Measurements from ENCODE around the gene GDF11.
A peak's percentile ranks its signal among the peaks of the same experiment; 100 is the strongest.

The GDF11 gene

DNA sequence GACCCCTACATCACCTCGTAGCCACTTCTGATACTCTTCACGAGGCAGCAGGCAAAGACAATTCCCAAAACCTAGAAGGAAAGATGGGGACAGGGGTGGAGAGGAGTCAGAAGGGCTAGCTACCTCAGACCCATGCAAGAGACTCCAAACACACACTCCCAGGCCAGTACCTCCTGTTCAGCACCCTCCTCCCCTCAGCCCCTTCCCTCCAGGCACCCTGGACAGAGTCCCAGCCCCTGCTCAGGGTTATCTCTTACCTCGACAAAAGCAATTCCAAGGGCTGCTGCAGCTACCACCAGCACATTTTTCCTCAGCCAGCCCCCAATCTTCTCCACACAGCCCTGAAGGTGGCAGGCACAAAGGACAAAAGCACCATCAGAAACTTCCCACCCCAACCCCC, 17.4 kb upstream of the GDF11 start:
- TF ChIP-seq, protein P1, sequence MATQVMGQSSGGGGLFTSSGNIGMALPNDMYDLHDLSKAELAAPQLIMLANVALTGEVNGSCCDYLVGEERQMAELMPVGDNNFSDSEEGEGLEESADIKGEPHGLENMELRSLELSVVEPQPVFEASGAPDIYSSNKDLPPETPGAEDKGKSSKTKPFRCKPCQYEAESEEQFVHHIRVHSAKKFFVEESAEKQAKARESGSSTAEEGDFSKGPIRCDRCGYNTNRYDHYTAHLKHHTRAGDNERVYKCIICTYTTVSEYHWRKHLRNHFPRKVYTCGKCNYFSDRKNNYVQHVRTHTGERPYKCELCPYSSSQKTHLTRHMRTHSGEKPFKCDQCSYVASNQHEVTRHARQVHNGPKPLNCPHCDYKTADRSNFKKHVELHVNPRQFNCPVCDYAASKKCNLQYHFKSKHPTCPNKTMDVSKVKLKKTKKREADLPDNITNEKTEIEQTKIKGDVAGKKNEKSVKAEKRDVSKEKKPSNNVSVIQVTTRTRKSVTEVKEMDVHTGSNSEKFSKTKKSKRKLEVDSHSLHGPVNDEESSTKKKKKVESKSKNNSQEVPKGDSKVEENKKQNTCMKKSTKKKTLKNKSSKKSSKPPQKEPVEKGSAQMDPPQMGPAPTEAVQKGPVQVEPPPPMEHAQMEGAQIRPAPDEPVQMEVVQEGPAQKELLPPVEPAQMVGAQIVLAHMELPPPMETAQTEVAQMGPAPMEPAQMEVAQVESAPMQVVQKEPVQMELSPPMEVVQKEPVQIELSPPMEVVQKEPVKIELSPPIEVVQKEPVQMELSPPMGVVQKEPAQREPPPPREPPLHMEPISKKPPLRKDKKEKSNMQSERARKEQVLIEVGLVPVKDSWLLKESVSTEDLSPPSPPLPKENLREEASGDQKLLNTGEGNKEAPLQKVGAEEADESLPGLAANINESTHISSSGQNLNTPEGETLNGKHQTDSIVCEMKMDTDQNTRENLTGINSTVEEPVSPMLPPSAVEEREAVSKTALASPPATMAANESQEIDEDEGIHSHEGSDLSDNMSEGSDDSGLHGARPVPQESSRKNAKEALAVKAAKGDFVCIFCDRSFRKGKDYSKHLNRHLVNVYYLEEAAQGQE (tag by site-specific recombination; IDR thresholded peaks at IDR 0.05), result peak; percentile 81
- TF ChIP-seq ZNF510 (tag by site-specific recombination; IDR thresholded peaks at IDR 0.05; ENCODE audit: insufficient replicate concordance), result no peak
- ChIA-PET POLR2A (interaction anchor here (0.8 to 1.9 kb wide), 4 partner anchors 10 to 20 kb away, joined by 3 to 17 read pairs (median 4); partner anchors contain the start of gene BLOC1S1), CTCF (interaction anchor here (0.8 to 7.0 kb wide), 5 partner anchors 12 to 80 kb away, joined by 3 to 127 read pairs (median 8); partner anchors contain the start of gene ITGA7)
- Histone ChIP-seq H3K4me1 (ENCODE audit: control insufficient read depth, insufficient read depth, low read length) (no peaks in the 10 kb centered on the region; the same call in 1 of the 2 replicates), H3K27ac (ENCODE audit: extremely low read depth, low read depth, low read length) (no peak overlapping the region), H3K4me3 (ENCODE audit: low read depth, low read length) (no peak overlapping the region), H3K9me3 (ENCODE audit: control insufficient read depth, insufficient read depth, low read depth, low read length) (no peaks in the 10 kb centered on the region), H3K36me3 (ENCODE audit: control insufficient read depth in 2 of 2, insufficient read depth in 1 of 2, low read length in 2 of 2) (peaks cover 12 to 53% of the 10 kb centered on the region in 2 experiments)

DNA sequence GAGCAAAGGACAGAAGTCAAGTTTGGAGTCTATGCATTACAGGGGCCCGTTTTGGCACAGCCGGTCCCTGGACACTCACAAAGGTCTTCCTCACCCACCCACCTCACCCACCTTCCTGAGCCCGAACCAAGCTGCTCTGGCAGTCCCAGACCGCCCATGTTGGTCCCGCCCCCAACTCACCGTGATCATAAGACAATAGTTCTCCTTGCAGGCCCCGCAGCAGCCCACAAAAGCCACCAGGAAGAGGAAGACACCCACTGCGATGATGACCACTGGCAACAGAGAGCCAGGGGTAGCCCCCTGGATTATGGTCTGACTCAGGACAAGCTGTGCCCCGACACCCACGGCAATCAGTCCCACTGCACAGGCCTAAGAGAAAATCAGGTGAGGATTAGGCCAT, 16.0 kb upstream of the GDF11 start:
- ChIA-PET POLR2A (interaction anchor here (1.2 kb wide), 1 partner anchor 10 kb away, joined by 4 read pairs; no protein-coding TSS in a partner anchor), CTCF (interaction anchor here (0.7 to 1.7 kb wide), 2 partner anchors 10 to 613 kb away, joined by 5 to 9 read pairs; no protein-coding TSS in a partner anchor)
- H3K9me3 ChIP-seq (ENCODE audit: control insufficient read depth, insufficient read depth, low read depth, low read length), result no peaks in the 10 kb centered on the region
- no peak overlapping the region; the same call in 1 of the 2 replicates for H3K27ac ChIP-seq (ENCODE audit: extremely low read depth, low read depth, low read length)
- peaks cover 12 to 52% of the 10 kb centered on the region in 2 experiments for H3K36me3 ChIP-seq (ENCODE audit: control insufficient read depth in 2 of 2, insufficient read depth in 1 of 2, low read length in 2 of 2)
- no peak overlapping the region for H3K4me3 ChIP-seq (ENCODE audit: low read depth, low read length)
- TF ChIP-seq ZNF747 (tag by site-specific recombination; IDR thresholded peaks at IDR 0.05) (no peak), ZNF121 (tag by site-specific recombination; IDR thresholded peaks at IDR 0.05) (no peak), ZNF530 (tag by site-specific recombination; IDR thresholded peaks at IDR 0.05; ENCODE audit: low read depth) (no peak), ZNF76 (tag by site-specific recombination; IDR thresholded peaks at IDR 0.05; ENCODE audit: borderline replicate concordance, low read depth) (no peak), ZNF133 (tag by site-specific recombination; IDR thresholded peaks at IDR 0.05) (no peak), EGR2 (tag by site-specific recombination; IDR thresholded peaks at IDR 0.05; ENCODE audit: low read depth) (peak; percentile 64), ZNF664 (tag by site-specific recombination; IDR thresholded peaks at IDR 0.05) (no peak), ZFHX2 (tag by site-specific recombination; conservative IDR thresholded peaks at IDR 0.05) (peak; percentile 41), ZFP41 (tag by site-specific recombination; IDR thresholded peaks at IDR 0.05; ENCODE audit: borderline replicate concordance) (no peak)
- TF ChIP-seq, protein P2, sequence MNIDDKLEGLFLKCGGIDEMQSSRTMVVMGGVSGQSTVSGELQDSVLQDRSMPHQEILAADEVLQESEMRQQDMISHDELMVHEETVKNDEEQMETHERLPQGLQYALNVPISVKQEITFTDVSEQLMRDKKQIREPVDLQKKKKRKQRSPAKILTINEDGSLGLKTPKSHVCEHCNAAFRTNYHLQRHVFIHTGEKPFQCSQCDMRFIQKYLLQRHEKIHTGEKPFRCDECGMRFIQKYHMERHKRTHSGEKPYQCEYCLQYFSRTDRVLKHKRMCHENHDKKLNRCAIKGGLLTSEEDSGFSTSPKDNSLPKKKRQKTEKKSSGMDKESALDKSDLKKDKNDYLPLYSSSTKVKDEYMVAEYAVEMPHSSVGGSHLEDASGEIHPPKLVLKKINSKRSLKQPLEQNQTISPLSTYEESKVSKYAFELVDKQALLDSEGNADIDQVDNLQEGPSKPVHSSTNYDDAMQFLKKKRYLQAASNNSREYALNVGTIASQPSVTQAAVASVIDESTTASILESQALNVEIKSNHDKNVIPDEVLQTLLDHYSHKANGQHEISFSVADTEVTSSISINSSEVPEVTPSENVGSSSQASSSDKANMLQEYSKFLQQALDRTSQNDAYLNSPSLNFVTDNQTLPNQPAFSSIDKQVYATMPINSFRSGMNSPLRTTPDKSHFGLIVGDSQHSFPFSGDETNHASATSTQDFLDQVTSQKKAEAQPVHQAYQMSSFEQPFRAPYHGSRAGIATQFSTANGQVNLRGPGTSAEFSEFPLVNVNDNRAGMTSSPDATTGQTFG (tag by site-specific recombination; IDR thresholded peaks at IDR 0.05; ENCODE audit: borderline replicate concordance), result no peak
- TF ChIP-seq, protein P3, sequence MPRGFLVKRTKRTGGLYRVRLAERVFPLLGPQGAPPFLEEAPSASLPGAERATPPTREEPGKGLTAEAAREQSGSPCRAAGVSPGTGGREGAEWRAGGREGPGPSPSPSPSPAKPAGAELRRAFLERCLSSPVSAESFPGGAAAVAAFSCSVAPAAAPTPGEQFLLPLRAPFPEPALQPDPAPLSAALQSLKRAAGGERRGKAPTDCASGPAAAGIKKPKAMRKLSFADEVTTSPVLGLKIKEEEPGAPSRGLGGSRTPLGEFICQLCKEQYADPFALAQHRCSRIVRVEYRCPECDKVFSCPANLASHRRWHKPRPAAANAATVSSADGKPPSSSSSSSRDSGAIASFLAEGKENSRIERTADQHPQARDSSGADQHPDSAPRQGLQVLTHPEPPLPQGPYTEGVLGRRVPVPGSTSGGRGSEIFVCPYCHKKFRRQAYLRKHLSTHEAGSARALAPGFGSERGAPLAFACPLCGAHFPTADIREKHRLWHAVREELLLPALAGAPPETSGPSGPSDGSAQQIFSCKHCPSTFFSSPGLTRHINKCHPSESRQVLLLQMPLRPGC (tag by site-specific recombination; IDR thresholded peaks at IDR 0.05), result no peak
- TF ChIP-seq, protein P4, sequence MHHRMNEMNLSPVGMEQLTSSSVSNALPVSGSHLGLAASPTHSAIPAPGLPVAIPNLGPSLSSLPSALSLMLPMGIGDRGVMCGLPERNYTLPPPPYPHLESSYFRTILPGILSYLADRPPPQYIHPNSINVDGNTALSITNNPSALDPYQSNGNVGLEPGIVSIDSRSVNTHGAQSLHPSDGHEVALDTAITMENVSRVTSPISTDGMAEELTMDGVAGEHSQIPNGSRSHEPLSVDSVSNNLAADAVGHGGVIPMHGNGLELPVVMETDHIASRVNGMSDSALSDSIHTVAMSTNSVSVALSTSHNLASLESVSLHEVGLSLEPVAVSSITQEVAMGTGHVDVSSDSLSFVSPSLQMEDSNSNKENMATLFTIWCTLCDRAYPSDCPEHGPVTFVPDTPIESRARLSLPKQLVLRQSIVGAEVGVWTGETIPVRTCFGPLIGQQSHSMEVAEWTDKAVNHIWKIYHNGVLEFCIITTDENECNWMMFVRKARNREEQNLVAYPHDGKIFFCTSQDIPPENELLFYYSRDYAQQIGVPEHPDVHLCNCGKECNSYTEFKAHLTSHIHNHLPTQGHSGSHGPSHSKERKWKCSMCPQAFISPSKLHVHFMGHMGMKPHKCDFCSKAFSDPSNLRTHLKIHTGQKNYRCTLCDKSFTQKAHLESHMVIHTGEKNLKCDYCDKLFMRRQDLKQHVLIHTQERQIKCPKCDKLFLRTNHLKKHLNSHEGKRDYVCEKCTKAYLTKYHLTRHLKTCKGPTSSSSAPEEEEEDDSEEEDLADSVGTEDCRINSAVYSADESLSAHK (tag by site-specific recombination; IDR thresholded peaks at IDR 0.05), result no peak
- no peaks in the 10 kb centered on the region; the same call in 1 of the 2 replicates for H3K4me1 ChIP-seq (ENCODE audit: control insufficient read depth, insufficient read depth, low read length)
